ENCODE results near the gene TMEM74B.

The TMEM74B gene

DNA sequence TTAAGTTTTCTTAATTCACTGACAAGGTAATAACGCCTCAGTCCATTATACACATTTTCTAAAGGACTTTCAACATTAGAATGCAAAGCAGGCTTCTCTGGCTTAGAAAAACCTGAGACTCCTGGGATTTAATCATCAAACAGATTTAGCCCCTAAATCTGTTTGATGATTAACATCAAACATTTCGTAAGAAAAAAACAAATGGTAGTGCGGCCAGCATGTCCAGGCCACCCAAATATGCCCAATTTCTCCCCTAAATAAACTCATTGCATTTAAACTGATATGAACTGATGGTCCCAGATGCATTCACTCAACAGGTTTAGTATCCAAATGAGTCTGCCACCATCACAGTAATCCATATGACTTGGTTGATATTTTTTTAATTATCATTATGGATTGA lies 6.2 kb downstream of the TMEM74B start:
- Mint-ChIP-seq H3K4me1 (no peaks in the 10 kb centered on the region), H3K36me3 (peaks cover 38 to 59% of the 10 kb centered on the region in 2 donors), H3K4me3 (no peak overlapping the region), H3K27ac (no peak overlapping the region), H3K27me3 (peaks cover 12 to 14% of the 10 kb centered on the region in 2 donors), H3K9me3 (no peaks in the 10 kb centered on the region)
- ATAC-seq (replicated peaks) (no peak), DNase-seq (no peak)

- no peak for DNase-seq
- Mint-ChIP-seq H3K9me3 (no peaks in the 10 kb centered on the region), H3K36me3 (peaks cover 44 to 64% of the 10 kb centered on the region in 2 donors), H3K27me3 (peaks cover 9% of the 10 kb centered on the region in 2 donors), H3K4me1 (no peaks in the 10 kb centered on the region), H3K27ac (no peak overlapping the region), H3K4me3 (no peak overlapping the region)
- ATAC-seq (replicated peaks), result no peak
Observed at GRCh38 chr20:1178103-1178502, 6.7 kb downstream of the TMEM74B start.

- H3K4me3 Mint-ChIP-seq, result no peak overlapping the region
- H3K27me3 Mint-ChIP-seq, result peaks cover 6 to 8% of the 10 kb centered on the region in 2 donors
- no peaks in the 10 kb centered on the region for H3K4me1 Mint-ChIP-seq
- DNase-seq (no peak), ATAC-seq (replicated peaks) (no peak)
- peaks cover 48 to 69% of the 10 kb centered on the region in 2 donors for H3K36me3 Mint-ChIP-seq
- no peaks in the 10 kb centered on the region for H3K9me3 Mint-ChIP-seq
- no peak overlapping the region for H3K27ac Mint-ChIP-seq
Observed at GRCh38 chr20:1177680-1178079, 7.1 kb downstream of the TMEM74B start.

GRCh38 chr20:1174787-1175186 lies 10.0 kb downstream of the TMEM74B start:
- ATAC-seq (replicated peaks), result no peak
- Mint-ChIP-seq H3K36me3 (peaks cover 59 to 84% of the 10 kb centered on the region in 2 donors), H3K4me3 (no peak overlapping the region)

DNA sequence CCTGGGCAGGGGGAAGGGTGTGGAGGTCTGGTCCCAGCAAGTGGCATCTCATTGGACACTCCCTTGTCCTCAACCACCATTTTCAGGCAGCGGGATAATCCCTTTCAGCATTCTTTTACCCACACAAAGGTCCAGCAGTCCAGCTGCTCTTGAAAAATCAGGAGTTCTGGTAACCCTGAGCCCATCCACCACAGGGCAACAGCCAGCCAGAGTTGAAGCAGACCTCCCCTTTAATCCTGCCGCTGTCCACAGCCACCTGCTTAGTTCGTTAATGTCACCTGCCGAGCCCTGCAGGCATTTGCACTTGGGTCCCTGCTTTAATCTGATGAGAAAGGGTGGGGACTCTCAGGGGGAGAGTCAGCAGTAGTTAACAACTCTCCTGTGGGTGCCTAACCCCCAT lies 11.1 kb downstream of the TMEM74B start:
- no peak for DNase-seq
- Mint-ChIP-seq H3K9me3 (no peaks in the 10 kb centered on the region), H3K4me1 (no peaks in the 10 kb centered on the region), H3K4me3 (no peak overlapping the region), H3K27me3 (no peaks in the 10 kb centered on the region), H3K27ac (no peak overlapping the region), H3K36me3 (peaks cover 61 to 87% of the 10 kb centered on the region in 2 donors)
- ATAC-seq (replicated peaks), result no peak

More at GRCh38 chr20:1174787-1175186, 10.0 kb downstream of the TMEM74B start:
- no peak for DNase-seq
- H3K27me3 Mint-ChIP-seq, result no peaks in the 10 kb centered on the region
- H3K9me3 Mint-ChIP-seq, result no peaks in the 10 kb centered on the region
- H3K27ac Mint-ChIP-seq, result no peak overlapping the region
- no peaks in the 10 kb centered on the region for H3K4me1 Mint-ChIP-seq

DNA sequence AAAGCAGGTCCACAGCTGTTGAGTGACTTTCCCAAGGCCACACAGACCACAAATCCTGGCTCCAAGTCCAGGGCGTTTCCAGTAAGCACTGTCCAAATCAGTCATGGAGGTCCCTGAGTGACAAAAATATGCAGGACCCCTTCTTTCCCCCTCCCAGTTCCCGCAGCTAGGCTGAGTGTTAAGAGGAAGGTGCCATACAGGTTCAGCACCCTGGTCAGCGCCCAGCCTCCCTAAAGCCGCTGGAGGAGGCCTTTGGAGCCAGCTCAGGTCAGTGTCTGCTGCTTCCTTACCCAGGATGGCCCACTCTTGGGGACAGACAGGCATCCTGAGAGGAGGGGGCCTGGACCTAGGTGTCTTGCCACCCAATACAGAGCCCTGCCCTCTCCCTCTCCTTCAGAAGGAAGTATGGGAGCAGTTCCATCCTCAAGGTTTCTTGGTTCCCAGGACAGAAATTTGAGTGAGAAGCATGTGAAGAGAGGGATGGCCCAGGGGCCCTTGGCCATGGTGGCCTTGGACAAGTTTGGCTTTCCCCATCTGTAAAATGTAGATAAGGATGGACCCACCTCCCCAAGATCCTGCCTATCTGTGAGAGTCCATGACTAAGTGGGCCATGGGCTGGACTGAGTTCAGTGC lies 13.2 kb downstream of the TMEM74B start:
- H3K27me3 Mint-ChIP-seq, result no peaks in the 10 kb centered on the region
- H3K27ac Mint-ChIP-seq, result no peak overlapping the region
- H3K4me1 Mint-ChIP-seq, result no peaks in the 10 kb centered on the region
- H3K9me3 Mint-ChIP-seq, result no peaks in the 10 kb centered on the region
- peaks cover 71 to 93% of the 10 kb centered on the region in 2 donors for H3K36me3 Mint-ChIP-seq
- no peak for ATAC-seq (replicated peaks)
- H3K4me3 Mint-ChIP-seq, result no peak overlapping the region
- no peak for DNase-seq

GRCh38 chr20:1169224-1169623 lies 15.6 kb downstream of the TMEM74B start:
- no peak for ATAC-seq (replicated peaks)
- Mint-ChIP-seq H3K36me3 (peaks cover 78 to 96% of the 10 kb centered on the region in 2 donors), H3K27ac (no peak overlapping the region), H3K4me1 (no peaks in the 10 kb centered on the region), H3K27me3 (no peaks in the 10 kb centered on the region), H3K4me3 (no peak overlapping the region), H3K9me3 (no peaks in the 10 kb centered on the region)
- no peak for DNase-seq

- Mint-ChIP-seq H3K27me3 (no peaks in the 10 kb centered on the region), H3K4me3 (no peak overlapping the region), H3K4me1 (no peaks in the 10 kb centered on the region), H3K36me3 (peaks cover 70 to 89% of the 10 kb centered on the region in 2 donors), H3K27ac (no peak overlapping the region), H3K9me3 (no peaks in the 10 kb centered on the region)
- no peak for ATAC-seq (replicated peaks)
- no peak for DNase-seq
Observed at GRCh38 chr20:1166948-1167720, 17.6 kb downstream of the TMEM74B start.

DNA sequence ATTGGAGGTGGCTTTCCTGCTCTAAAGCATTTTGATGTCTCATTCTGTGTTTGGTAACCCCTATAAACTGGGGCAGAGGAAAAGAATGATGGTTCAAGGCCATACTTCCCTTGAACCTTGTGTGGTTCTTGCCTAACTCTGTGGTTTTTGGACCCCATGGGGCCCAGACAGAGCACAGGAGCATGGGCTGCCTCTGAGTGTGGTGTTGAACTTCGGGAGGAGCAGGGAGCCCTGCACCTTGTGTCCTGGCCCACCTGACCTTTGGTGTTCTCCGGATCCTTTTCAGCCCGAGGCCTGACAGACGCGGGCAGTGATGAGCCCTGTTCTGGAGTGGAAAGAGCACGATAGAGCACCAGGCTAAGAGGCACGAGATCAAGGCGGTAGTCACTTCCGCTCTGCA lies 18.8 kb downstream of the TMEM74B start:
- H3K4me3 Mint-ChIP-seq, result no peak overlapping the region
- peaks cover 0 to under 1% of the 10 kb centered on the region in 2 donors for H3K4me1 Mint-ChIP-seq
- ATAC-seq (replicated peaks), result no peak
- no peaks in the 10 kb centered on the region for H3K9me3 Mint-ChIP-seq
- H3K27ac Mint-ChIP-seq, result no peak overlapping the region
- peaks cover 69 to 82% of the 10 kb centered on the region in 2 donors for H3K36me3 Mint-ChIP-seq
- no peak for DNase-seq
- H3K27me3 Mint-ChIP-seq, result no peaks in the 10 kb centered on the region

GRCh38 chr20:1165521-1165920 lies 19.3 kb downstream of the TMEM74B start:
- no peak overlapping the region for H3K27ac Mint-ChIP-seq
- peaks cover 69 to 82% of the 10 kb centered on the region in 2 donors for H3K36me3 Mint-ChIP-seq

DNA sequence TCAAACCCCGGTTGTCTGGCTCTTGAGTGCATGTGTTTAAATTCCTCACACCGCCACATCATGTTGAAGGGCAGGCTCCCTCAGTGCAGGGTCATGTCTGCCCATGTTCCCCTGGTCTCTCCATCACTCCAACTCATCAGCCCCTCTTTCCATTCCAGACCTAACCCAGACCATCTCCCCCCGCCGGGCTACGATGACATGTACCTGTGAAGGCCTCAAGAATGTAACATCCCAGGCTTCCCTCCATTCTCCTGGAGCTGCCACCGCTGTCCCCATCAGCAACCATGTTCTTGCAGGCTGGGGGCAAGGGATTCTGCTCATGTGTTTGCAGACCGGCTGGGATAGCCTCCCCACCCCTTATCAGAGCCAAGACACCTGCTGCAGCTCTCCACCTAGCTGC lies 19.9 kb downstream of the TMEM74B start:
- DNase-seq (no peak), ATAC-seq (replicated peaks) (no peak)
- H3K4me3 Mint-ChIP-seq, result no peak overlapping the region
- no peaks in the 10 kb centered on the region for H3K27me3 Mint-ChIP-seq
- H3K27ac Mint-ChIP-seq, result peak overlapping the region; percentile 2
- H3K9me3 Mint-ChIP-seq, result no peaks in the 10 kb centered on the region
- peaks cover 0 to 2% of the 10 kb centered on the region in 2 donors for H3K4me1 Mint-ChIP-seq
- H3K36me3 Mint-ChIP-seq, result peaks cover 66 to 82% of the 10 kb centered on the region in 2 donors

More at GRCh38 chr20:1165521-1165920, 19.3 kb downstream of the TMEM74B start:
- DNase-seq (no peak), ATAC-seq (replicated peaks) (no peak)
- Mint-ChIP-seq H3K4me3 (no peak overlapping the region), H3K27me3 (no peaks in the 10 kb centered on the region), H3K4me1 (peaks cover 0 to 2% of the 10 kb centered on the region in 2 donors), H3K9me3 (no peaks in the 10 kb centered on the region)

GRCh38 chr20:1163653-1164052 lies 21.1 kb downstream of the TMEM74B start:
- ATAC-seq (replicated peaks) (no peak), DNase-seq (no peak)
- peaks cover 0 to 2% of the 10 kb centered on the region in 2 donors for H3K4me1 Mint-ChIP-seq
- H3K27ac Mint-ChIP-seq, result no peak overlapping the region
- H3K9me3 Mint-ChIP-seq, result no peaks in the 10 kb centered on the region
- peaks cover 63 to 72% of the 10 kb centered on the region in 2 donors for H3K36me3 Mint-ChIP-seq
- no peaks in the 10 kb centered on the region for H3K27me3 Mint-ChIP-seq
- H3K4me3 Mint-ChIP-seq, result no peak overlapping the region

- Mint-ChIP-seq H3K27ac (peak overlapping the region; percentile 20), H3K27me3 (no peaks in the 10 kb centered on the region), H3K4me3 (no peak overlapping the region), H3K9me3 (no peaks in the 10 kb centered on the region), H3K4me1 (peaks cover 0 to 2% of the 10 kb centered on the region in 2 donors), H3K36me3 (peaks cover 58 to 69% of the 10 kb centered on the region in 2 donors)
- ATAC-seq (replicated peaks) (no peak), DNase-seq (no peak)
Observed at GRCh38 chr20:1163105-1163504, 21.7 kb downstream of the TMEM74B start.

GRCh38 chr20:1160991-1161390 lies 23.8 kb downstream of the TMEM74B start:
- peaks cover 47 to 68% of the 10 kb centered on the region in 2 donors for H3K36me3 Mint-ChIP-seq
- peaks cover 0 to 2% of the 10 kb centered on the region in 2 donors for H3K4me1 Mint-ChIP-seq
- no peak for DNase-seq
- H3K27me3 Mint-ChIP-seq, result no peaks in the 10 kb centered on the region
- H3K27ac Mint-ChIP-seq, result no peak overlapping the region
- peaks cover 0 to 2% of the 10 kb centered on the region in 2 donors for H3K9me3 Mint-ChIP-seq
- H3K4me3 Mint-ChIP-seq, result no peak overlapping the region
- ATAC-seq (replicated peaks), result no peak

DNA sequence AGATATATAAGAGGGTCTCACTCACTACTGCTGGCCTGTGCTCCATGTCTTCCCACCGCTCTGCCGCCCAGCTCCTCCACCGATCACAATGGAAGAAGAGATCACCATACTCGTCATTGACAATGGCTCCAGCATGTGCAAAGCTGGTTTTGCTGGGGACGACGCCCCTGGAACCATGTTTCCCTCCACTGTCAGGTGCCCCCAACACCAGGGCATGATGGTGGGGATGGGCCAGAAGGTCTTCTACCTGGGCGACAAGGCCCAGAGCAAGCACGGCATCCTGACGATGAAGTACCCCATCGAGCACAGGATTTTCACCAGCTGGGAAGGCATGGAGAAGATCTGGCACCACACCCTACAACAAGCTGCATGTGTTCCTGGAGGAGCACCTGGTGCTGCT lies 24.3 kb downstream of the TMEM74B start:
- H3K27me3 Mint-ChIP-seq, result no peaks in the 10 kb centered on the region

More for the DNA sequence above, 24.3 kb downstream of the TMEM74B start:
- peak overlapping the region; percentile 3 for H3K27ac Mint-ChIP-seq
- peaks cover 48 to 68% of the 10 kb centered on the region in 2 donors for H3K36me3 Mint-ChIP-seq
- peaks cover 0 to 2% of the 10 kb centered on the region in 2 donors for H3K9me3 Mint-ChIP-seq
- no peak for DNase-seq
- no peak for ATAC-seq (replicated peaks)
- no peak overlapping the region for H3K4me3 Mint-ChIP-seq
- H3K4me1 Mint-ChIP-seq, result peaks cover 0 to 2% of the 10 kb centered on the region in 2 donors
